Measurements from ENCODE around the gene NLRP10. TPM values are rescaled to one million over a fixed set of nuclear protein-coding genes. Genes with fewer than 3 reads are reported as not detected.

NLRP10 gene
- total RNA-seq, 1 donor from 2014 or later: not detected

GRCh38 chr11:7973011-7973410 is 7.8 kb upstream of the NLRP10 start:
- intact Hi-C loops (cut with DNase I): no loop called here
- no peak overlapping the region for H3K27ac ChIP-seq

DNA sequence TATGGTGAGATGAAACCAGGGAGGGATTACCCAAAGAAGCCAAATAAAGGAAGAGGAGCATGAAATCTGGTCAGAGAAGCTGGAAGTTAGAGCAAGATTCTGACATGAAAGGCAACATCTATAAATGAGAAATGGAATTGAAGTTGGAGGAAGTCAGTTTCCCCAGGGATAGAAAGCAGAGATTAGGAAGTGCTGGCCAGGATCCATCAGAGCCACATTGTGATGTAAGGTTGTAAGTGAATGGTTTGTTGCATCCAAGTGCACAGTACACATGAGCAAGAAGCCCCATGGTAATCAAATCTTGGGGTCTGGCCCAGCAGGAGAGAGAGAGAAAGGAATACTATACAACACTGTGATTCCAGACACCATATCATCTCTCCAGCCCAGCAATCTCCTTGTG is 6.6 kb upstream of the NLRP10 start:
- intact Hi-C loops (cut with DNase I): no loop called here
- Histone ChIP-seq H3K27ac (no peak overlapping the region), H3K36me3 (no peaks in the 10 kb centered on the region), H3K9me3 (no peaks in the 10 kb centered on the region), H3K4me3 (no peak overlapping the region), H3K4me1 (no peaks in the 10 kb centered on the region), H3K27me3 (no peaks in the 10 kb centered on the region)
- TF ChIP-seq, protein P1, sequence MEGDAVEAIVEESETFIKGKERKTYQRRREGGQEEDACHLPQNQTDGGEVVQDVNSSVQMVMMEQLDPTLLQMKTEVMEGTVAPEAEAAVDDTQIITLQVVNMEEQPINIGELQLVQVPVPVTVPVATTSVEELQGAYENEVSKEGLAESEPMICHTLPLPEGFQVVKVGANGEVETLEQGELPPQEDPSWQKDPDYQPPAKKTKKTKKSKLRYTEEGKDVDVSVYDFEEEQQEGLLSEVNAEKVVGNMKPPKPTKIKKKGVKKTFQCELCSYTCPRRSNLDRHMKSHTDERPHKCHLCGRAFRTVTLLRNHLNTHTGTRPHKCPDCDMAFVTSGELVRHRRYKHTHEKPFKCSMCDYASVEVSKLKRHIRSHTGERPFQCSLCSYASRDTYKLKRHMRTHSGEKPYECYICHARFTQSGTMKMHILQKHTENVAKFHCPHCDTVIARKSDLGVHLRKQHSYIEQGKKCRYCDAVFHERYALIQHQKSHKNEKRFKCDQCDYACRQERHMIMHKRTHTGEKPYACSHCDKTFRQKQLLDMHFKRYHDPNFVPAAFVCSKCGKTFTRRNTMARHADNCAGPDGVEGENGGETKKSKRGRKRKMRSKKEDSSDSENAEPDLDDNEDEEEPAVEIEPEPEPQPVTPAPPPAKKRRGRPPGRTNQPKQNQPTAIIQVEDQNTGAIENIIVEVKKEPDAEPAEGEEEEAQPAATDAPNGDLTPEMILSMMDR (IDR thresholded peaks at IDR 0.05): no peak
- DNase-seq (ENCODE audit: low spot score in 2 of 2): no peak

More at GRCh38 chr11:7973011-7973410, 7.8 kb upstream of the NLRP10 start:
- Histone ChIP-seq H3K27me3 (no peaks in the 10 kb centered on the region), H3K36me3 (no peaks in the 10 kb centered on the region), H3K4me3 (no peak overlapping the region), H3K9me3 (no peaks in the 10 kb centered on the region), H3K4me1 (peaks cover 0 to 6% of the 10 kb centered on the region in 2 donors)
- no peak for DNase-seq (ENCODE audit: low spot score in 2 of 2)
- TF ChIP-seq, protein P1 (IDR thresholded peaks at IDR 0.05): no peak

- intact Hi-C loops (cut with DNase I): no loop called here
- TF ChIP-seq, protein P1 (IDR thresholded peaks at IDR 0.05): no peak
- H3K36me3 ChIP-seq: no peaks in the 10 kb centered on the region
- no peaks in the 10 kb centered on the region for H3K9me3 ChIP-seq
- no peaks in the 10 kb centered on the region for H3K27me3 ChIP-seq
- H3K4me3 ChIP-seq: no peak overlapping the region
- H3K4me1 ChIP-seq: no peaks in the 10 kb centered on the region
- DNase-seq (ENCODE audit: low spot score in 2 of 2): no peak
- H3K27ac ChIP-seq: no peak overlapping the region
These were observed 4.8 kb upstream of the NLRP10 start for GRCh38 chr11:7969756-7970646.

GRCh38 chr11:7968686-7969085 is 3.4 kb upstream of the NLRP10 start:
- H3K4me1 ChIP-seq: no peaks in the 10 kb centered on the region
- no peaks in the 10 kb centered on the region for H3K27me3 ChIP-seq
- TF ChIP-seq, protein P1 (IDR thresholded peaks at IDR 0.05): no peak
- no peaks in the 10 kb centered on the region for H3K9me3 ChIP-seq
- H3K4me3 ChIP-seq: no peak overlapping the region
- H3K27ac ChIP-seq: no peak overlapping the region
- H3K36me3 ChIP-seq: no peaks in the 10 kb centered on the region
- DNase-seq (ENCODE audit: low spot score in 2 of 2): no peak
- intact Hi-C loops (cut with DNase I): no loop called here

- intact Hi-C loops (cut with DNase I): no loop called here
- H3K4me3 ChIP-seq: no peak overlapping the region
These were observed 2.6 kb upstream of the NLRP10 start for GRCh38 chr11:7967826-7968225.

More at GRCh38 chr11:7967826-7968225, 2.6 kb upstream of the NLRP10 start:
- DNase-seq (ENCODE audit: low spot score in 2 of 2): no peak
- TF ChIP-seq, protein P1 (IDR thresholded peaks at IDR 0.05): no peak
- no peaks in the 10 kb centered on the region for H3K27me3 ChIP-seq
- no peaks in the 10 kb centered on the region for H3K9me3 ChIP-seq
- H3K27ac ChIP-seq: no peak overlapping the region
- H3K36me3 ChIP-seq: no peaks in the 10 kb centered on the region
- H3K4me1 ChIP-seq: no peaks in the 10 kb centered on the region

All from ascending aorta (tissue), 2 donors.